Ovary (tissue), 3 donors: ENCODE data around the gene TMCC2.

ENCODE experiments used
- POLR2A ChIP-seq: fragments of 450-650 bp; IDR thresholded peaks from one replicate; pipeline ENCODE4 v1.6.1; 2017; ENCODE audit warnings: antibody characterized with exemption, mild to moderate bottlenecking, moderate library complexity
- TF ChIP-seq, protein P1 (sequence below), 3 donors: fragments of 450-650 bp in 2 of 3; fragments of 200-600 bp in 1 of 3; IDR thresholded peaks; one replicate each; pipeline versions ENCODE4 v1.5.1 to v1.8.0; 2016 to 2022; ENCODE audit warnings: antibody characterized with exemption in 3 of 3, mild to moderate bottlenecking in 1 of 3
- donor health status: DM: no; HTN: no; CAD: no.

DNA sequence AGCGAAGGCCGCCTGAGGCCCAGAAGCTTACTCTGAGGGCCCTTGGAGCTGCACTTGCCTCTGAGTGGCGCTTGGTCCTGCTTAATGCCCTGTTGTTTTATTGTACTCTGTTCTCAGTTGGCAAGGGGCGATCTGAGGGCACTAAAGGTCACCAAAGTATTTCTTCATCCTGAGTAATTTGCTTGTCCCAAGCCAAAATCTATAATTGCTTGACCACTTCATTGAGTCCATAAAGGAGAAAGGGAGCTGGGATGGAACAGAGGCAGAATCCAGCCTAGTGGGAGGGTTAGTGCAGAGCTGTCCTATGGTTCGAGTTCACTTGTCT lies 94.2 kb downstream of the TMCC2 start:
- TF ChIP-seq, protein P1, sequence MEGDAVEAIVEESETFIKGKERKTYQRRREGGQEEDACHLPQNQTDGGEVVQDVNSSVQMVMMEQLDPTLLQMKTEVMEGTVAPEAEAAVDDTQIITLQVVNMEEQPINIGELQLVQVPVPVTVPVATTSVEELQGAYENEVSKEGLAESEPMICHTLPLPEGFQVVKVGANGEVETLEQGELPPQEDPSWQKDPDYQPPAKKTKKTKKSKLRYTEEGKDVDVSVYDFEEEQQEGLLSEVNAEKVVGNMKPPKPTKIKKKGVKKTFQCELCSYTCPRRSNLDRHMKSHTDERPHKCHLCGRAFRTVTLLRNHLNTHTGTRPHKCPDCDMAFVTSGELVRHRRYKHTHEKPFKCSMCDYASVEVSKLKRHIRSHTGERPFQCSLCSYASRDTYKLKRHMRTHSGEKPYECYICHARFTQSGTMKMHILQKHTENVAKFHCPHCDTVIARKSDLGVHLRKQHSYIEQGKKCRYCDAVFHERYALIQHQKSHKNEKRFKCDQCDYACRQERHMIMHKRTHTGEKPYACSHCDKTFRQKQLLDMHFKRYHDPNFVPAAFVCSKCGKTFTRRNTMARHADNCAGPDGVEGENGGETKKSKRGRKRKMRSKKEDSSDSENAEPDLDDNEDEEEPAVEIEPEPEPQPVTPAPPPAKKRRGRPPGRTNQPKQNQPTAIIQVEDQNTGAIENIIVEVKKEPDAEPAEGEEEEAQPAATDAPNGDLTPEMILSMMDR (IDR thresholded peaks at IDR 0.05) = no peak
- no peak for TF ChIP-seq POLR2A
